Adrenal gland (tissue), 12 donors: ENCODE measurements around the gene LSMEM2. TPM values are rescaled to one million over a fixed set of nuclear protein-coding genes. Genes with fewer than 3 reads are reported as not detected.

ENCODE experiments used
- DNase-seq, 7 donors: peaks; one replicate each; pipeline ENCODE4 v3.0.0-alpha.2; 2019 to 2020
- H3K27ac ChIP-seq, 5 donors: fragments of 200-600 bp; sonication (generic) in 4 of 5; 1 replicate in 3 of 5; 2 replicates in 2 of 5; pipeline versions ENCODE4 v1.5.1 to v1.8.0; 2016 to 2020; ENCODE audit warnings: mild to moderate bottlenecking in 1 of 5
- H3K27me3 ChIP-seq: fragments of 200-600 bp; 2 replicates; pipeline ENCODE4 v1.8.0; 2021
- H3K36me3 ChIP-seq, 2 donors: fragments of 200-600 bp; replicated peaks in 1 of 2; 1 replicate in 1 of 2; 2 replicates in 1 of 2; pipeline versions ENCODE4 v1.5.1 to v1.8.0; 2018 to 2022
- H3K4me1 ChIP-seq, 2 donors: fragments of 200-600 bp; replicated peaks in 1 of 2; 1 replicate in 1 of 2; 2 replicates in 1 of 2; pipeline versions ENCODE4 v1.5.1 to v1.8.0; 2018 to 2021
- H3K4me3 ChIP-seq, 4 donors: fragments of 200-600 bp; sonication (generic) in 3 of 4; one replicate each; pipeline ENCODE4 v1.5.1; 2016 to 2018
- H3K9me3 ChIP-seq, 3 donors: fragments of 200-600 bp; sonication (generic) in 1 of 3; replicated peaks in 1 of 3; 1 replicate in 2 of 3; 2 replicates in 1 of 3; pipeline versions ENCODE4 v1.5.1 to v1.8.0; 2016 to 2021
- POLR2A ChIP-seq, 2 donors: fragments of 450-650 bp; IDR thresholded peaks; one replicate each; pipeline ENCODE4 v1.6.1; 2017; ENCODE audit warnings: antibody characterized with exemption in 2 of 2, mild to moderate bottlenecking in 2 of 2, moderate library complexity in 1 of 2
- WGBS, 4 donors: extraction: QIAGEN DNeasy Blood & Tissue Kit in 2 of 4; methylation state at CpG; one replicate each; pipeline versions ENCODE4 v1.1.5 to v1.1.7; 2013 to 2017; 5-methylcytosine and 5-hydroxymethylcytosine counted together
- intact Hi-C, 2 donors: fragments of 100-400 bp; cut with DNase I; formaldehyde crosslinking; loops; one replicate each; pipeline versions ENCODE4 v1.14.1 to v1.15.0; 2022 to 2023
- polyA plus RNA-seq, 3 donors: library from polyadenylated mRNA; stranded (reverse); fragments of 200-250 nt in 2 of 3; fragments of 350-450 nt in 1 of 3; fragmentation: Illumina TruSeq in 1 of 3; extraction: RNeasy Lipid Tissue Mini Kit (QIAGEN cat#74804) in 1 of 3; gene quantifications; one replicate each; pipeline ENCODE4 v1.2.3, GENCODE V29; 2013 to 2014
- total RNA-seq, 9 donors: library from RNA; depleted of rRNA in 4 of 9; stranded (reverse); fragments of >200 nt in 4 of 9; fragments of 120-200 nt in 1 of 9; fragmentation: NEBNext Ultra II Directional in 1 of 9; extraction: Animal tissue kit (Norgen Biotek cat#: 25700) in 1 of 9; gene quantifications; one replicate each; pipeline versions ENCODE4 v1.1.0 to v1.2.4, GENCODE V29; 2013 to 2023
- TF ChIP-seq, protein P1 (sequence below), 6 experiments: fragments of 450-650 bp in 4 of 6; fragments of 200-600 bp in 2 of 6; sonication (generic) in 1 of 6; IDR thresholded peaks; 1 replicate in 5 of 6; 2 replicates in 1 of 6; pipeline versions ENCODE4 v1.5.1 to v1.8.0; 2016 to 2021; ENCODE audit warnings: antibody characterized with exemption in 6 of 6, mild to moderate bottlenecking in 2 of 6, moderate library complexity in 1 of 6
- donor health status: healthy with polysubstance abuse.
- donor health status: Bipolar disorder and iron deficiency.
- donor health status: DM: yes; HTN: yes; CAD: no.
- donor health status: DM: no; HTN: no; CAD: no.
- donor health status: DM: no; HTN: no; CAD: no.
- donor health status: DM: yes; HTN: yes; CAD: no.

The LSMEM2 gene
- total and polyA plus RNA-seq, 12 donors, result 0.09 to 0.76 (median 0.47) TPM; not detected in 5

DNA sequence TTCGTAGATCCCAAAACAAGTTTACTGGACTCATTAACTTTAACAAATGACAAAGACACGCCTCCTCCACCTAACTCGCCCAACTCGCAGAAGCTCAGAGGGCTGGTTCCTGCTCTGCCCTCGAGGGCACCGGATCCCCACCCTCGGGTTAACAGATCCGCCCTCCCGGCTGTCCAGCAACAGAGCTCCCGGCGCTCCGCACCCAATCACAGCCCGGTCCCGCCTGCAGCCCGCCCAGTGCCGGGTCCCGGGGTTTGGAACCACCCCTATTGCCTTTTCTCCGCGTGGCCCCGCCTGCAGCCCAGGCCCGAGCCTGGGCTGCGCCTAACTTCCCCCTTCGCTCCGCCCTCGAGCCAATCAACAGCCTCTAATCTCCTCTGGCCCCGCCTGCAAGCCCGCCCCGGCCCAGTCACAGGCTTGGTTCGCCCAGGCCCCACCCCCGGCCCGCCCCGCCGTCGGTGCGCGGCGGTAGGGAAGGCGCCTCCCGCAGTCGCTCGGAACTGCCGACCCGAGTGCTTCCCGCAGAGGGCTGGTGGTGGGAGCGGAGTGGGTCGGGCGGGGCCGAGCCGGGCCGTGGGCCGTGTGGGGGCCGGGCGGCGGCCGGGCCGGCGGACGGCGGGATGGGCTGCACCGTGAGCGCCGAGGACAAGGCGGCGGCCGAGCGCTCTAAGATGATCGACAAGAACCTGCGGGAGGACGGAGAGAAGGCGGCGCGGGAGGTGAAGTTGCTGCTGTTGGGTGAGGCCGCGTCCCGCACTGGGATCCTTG, 43.0 kb upstream of the LSMEM2 start, which contains the start of gene GNAI2:
TSS of gene GNAI2 (plus strand) at position 489 of the 768 bp plus-strand sequence. CDS start at position 621, 132 bp downstream.
- H3K4me3 ChIP-seq, result peak within 1 kb of the TSS; percentile 49 to 84 (median 68)
- H3K27ac ChIP-seq, result peak within 1 kb of the TSS; percentile 80 to 96 (median 86)
- H3K27me3 ChIP-seq, result no peaks in the 10 kb centered on the region
- H3K9me3 ChIP-seq, result no peaks in the 10 kb centered on the region
- TF ChIP-seq, protein P1, sequence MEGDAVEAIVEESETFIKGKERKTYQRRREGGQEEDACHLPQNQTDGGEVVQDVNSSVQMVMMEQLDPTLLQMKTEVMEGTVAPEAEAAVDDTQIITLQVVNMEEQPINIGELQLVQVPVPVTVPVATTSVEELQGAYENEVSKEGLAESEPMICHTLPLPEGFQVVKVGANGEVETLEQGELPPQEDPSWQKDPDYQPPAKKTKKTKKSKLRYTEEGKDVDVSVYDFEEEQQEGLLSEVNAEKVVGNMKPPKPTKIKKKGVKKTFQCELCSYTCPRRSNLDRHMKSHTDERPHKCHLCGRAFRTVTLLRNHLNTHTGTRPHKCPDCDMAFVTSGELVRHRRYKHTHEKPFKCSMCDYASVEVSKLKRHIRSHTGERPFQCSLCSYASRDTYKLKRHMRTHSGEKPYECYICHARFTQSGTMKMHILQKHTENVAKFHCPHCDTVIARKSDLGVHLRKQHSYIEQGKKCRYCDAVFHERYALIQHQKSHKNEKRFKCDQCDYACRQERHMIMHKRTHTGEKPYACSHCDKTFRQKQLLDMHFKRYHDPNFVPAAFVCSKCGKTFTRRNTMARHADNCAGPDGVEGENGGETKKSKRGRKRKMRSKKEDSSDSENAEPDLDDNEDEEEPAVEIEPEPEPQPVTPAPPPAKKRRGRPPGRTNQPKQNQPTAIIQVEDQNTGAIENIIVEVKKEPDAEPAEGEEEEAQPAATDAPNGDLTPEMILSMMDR (IDR thresholded peaks at IDR 0.05), result no peak
- peak; percentile 91 to 95 for TF ChIP-seq POLR2A (IDR thresholded peaks at IDR 0.05)
- no peaks in the 10 kb centered on the region for H3K36me3 ChIP-seq
- 0 to 1% (median 1%) methylated on average over 14 to 75 of the region's 75 CpGs for WGBS, 4 donors
- H3K4me1 ChIP-seq, result peaks cover 23 to 33% of the 10 kb centered on the region in 2 donors
- DNase-seq, result peak; percentile 98 to 99 (median 99)
- intact Hi-C loops, result no loop called here

DNA sequence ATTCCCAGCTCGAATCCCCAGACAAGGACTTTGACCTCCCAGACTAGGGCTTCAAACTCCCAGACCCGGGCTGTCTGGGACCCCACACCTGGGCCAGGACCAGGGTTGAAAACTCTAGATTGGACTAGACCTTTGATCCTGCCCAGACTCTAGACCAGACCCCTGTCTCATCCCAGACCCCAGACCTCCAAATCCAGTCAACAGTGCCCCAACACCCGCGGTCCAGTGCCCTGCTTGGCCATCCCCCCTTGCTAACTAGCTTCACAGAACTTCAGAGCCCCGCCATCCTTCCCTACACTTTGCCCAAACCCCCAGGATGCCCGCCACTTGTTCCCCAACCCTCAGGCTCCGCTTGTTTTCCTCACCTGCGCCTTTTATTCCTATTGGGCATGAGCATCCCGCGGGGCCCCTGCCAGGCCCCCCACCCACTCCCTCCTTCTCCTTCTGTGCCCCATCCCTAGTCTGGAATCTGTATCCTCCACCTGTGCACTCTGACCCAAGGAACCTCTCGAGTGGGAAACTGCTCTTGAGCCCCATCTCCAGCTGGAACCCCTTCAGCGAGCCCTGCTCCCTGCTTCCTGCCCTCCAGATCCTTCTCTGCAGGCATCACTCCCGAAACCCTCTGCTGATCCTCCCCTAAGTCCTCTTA, 42.3 kb upstream of the LSMEM2 start:
- intact Hi-C loops, result no loop called here

DNA sequence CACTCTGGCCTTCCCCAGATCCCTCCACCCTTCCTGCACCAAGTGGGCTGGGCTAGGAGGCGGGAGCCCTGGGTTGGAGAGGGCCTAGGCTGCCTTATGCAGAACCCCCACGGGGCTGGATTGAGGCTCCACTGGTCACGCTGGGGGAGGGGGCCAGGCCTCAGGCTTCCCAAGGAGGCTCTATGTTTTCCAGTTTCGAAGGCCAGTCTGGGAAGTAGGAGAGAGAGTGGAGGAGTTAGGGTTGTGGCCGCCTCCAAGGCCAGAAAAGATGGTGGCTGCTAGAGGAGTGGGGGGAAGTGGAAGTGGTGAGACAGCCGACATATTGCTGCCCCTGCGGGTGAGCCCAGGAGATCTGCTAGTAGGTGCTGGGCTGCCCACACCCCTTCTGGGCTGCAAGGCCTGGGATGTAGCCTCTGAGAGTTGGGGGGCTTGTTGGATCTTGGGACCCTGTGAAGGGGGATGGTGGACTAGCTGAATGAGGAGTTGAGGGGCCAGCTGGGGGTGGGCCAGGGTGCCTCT, 41.7 kb upstream of the LSMEM2 start:
- intact Hi-C loops, result no loop called here
- peaks cover 26 to 46% of the 10 kb centered on the region in 2 donors for H3K4me1 ChIP-seq
- no peaks in the 10 kb centered on the region for H3K27me3 ChIP-seq
- TF ChIP-seq, protein P1 (IDR thresholded peaks at IDR 0.05), result no peak
- TF ChIP-seq POLR2A (IDR thresholded peaks at IDR 0.05), result no peak
- peak in 3 of 7 donors; percentile 48 to 66 (median 59) for DNase-seq
- no peaks in the 10 kb centered on the region for H3K36me3 ChIP-seq
- no peaks in the 10 kb centered on the region for H3K9me3 ChIP-seq
- 0 to 3% (median 1%) methylated on average over 6 to 7 of the region's 7 CpGs for WGBS, 4 donors
- H3K27ac ChIP-seq, result peak overlapping the region; percentile 80 to 96 (median 86)
- H3K4me3 ChIP-seq, result peak overlapping the region; percentile 49 to 84 (median 68)

More for the DNA sequence above, 42.3 kb upstream of the LSMEM2 start:
- Histone ChIP-seq H3K27ac (peak overlapping the region; percentile 80 to 96 (median 86)), H3K4me1 (peaks cover 26 to 40% of the 10 kb centered on the region in 2 donors), H3K4me3 (peak overlapping the region; percentile 49 to 84 (median 68)), H3K27me3 (no peaks in the 10 kb centered on the region), H3K9me3 (no peaks in the 10 kb centered on the region), H3K36me3 (no peaks in the 10 kb centered on the region)
- TF ChIP-seq POLR2A (IDR thresholded peaks at IDR 0.05), result peak in 1 of 2 donors; percentile 33
- TF ChIP-seq, protein P1 (IDR thresholded peaks at IDR 0.05), result no peak
- DNase-seq, result peak in 1 of 7 donors; percentile 40
- WGBS, 4 donors, result 0 to 1% (median 1%) methylated on average over 13 of the region's 13 CpGs
